Spleen (tissue), 11 donors: ENCODE results near the gene ZNF121. TPM values are rescaled to one million over a fixed set of nuclear protein-coding genes. Genes with fewer than 3 reads are reported as not detected.
A peak's percentile ranks its signal among the peaks of the same experiment; 100 is the strongest.
"Not testable (repeated sequence)": the region's sequence is repeated elsewhere in the genome, so short reads cannot be mapped to it uniquely, and the experiment has no call there.

ENCODE experiments used
- DNase-seq: peaks from one replicate; pipeline ENCODE4 v3.0.0-alpha.2; 2020
- H3K27ac ChIP-seq, 8 donors: fragments of 200-600 bp; sonication (generic) in 7 of 8; 1 replicate in 4 of 8; 2 replicates in 4 of 8; pipeline versions ENCODE4 v1.5.0 to v1.8.0; 2016 to 2021; ENCODE audit warnings: inconsistent platforms in 4 of 8, mild to moderate bottlenecking in 4 of 8, moderate library complexity in 1 of 8
- H3K27me3 ChIP-seq, 7 donors: fragments of 200-600 bp; sonication (generic) in 6 of 7; replicated peaks in 1 of 7; 1 replicate in 4 of 7; 2 replicates in 3 of 7; pipeline versions ENCODE4 v1.5.0 to v1.8.0; 2016 to 2021; ENCODE audit warnings: inconsistent platforms in 3 of 7, mild to moderate bottlenecking in 1 of 7
- H3K36me3 ChIP-seq, 6 donors: fragments of 200-600 bp; sonication (generic) in 5 of 6; 1 replicate in 4 of 6; 2 replicates in 2 of 6; pipeline versions ENCODE4 v1.5.0 to v1.8.0; 2016 to 2021; ENCODE audit warnings: inconsistent platforms in 2 of 6
- H3K4me1 ChIP-seq, 6 donors: fragments of 200-600 bp; sonication (generic) in 5 of 6; 1 replicate in 3 of 6; 2 replicates in 3 of 6; pipeline versions ENCODE4 v1.5.0 to v1.8.0; 2016 to 2021; ENCODE audit warnings: inconsistent platforms in 3 of 6
- H3K4me3 ChIP-seq, 8 donors: fragments of 200-600 bp; sonication (generic) in 7 of 8; 1 replicate in 4 of 8; 2 replicates in 4 of 8; pipeline versions ENCODE4 v1.5.0 to v1.8.0; 2016 to 2021; ENCODE audit warnings: inconsistent platforms in 4 of 8, mild to moderate bottlenecking in 4 of 8, moderate library complexity in 2 of 8
- H3K9me3 ChIP-seq, 8 donors: fragments of 200-600 bp; sonication (generic) in 7 of 8; 1 replicate in 4 of 8; 2 replicates in 4 of 8; pipeline versions ENCODE4 v1.5.0 to v1.8.0; 2016 to 2021; ENCODE audit warnings: inconsistent platforms in 4 of 8
- CTCF ChIP-seq, 11 experiments: fragments of 200-600 bp in 7 of 11; fragments of 450-650 bp in 4 of 11; sonication (generic) in 4 of 11; IDR thresholded peaks in 8 of 11; conservative IDR thresholded peaks in 3 of 11; 1 replicate in 7 of 11; 2 replicates in 4 of 11; pipeline versions ENCODE4 v1.4.0 to v1.8.0; 2016 to 2021; ENCODE audit warnings: antibody characterized with exemption in 11 of 11, inconsistent platforms in 4 of 11, mild to moderate bottlenecking in 1 of 11
- POLR2A ChIP-seq, 3 donors: fragments of 450-650 bp; IDR thresholded peaks; one replicate each; pipeline ENCODE4 v1.5.1; 2017; ENCODE audit warnings: antibody characterized with exemption in 3 of 3, mild to moderate bottlenecking in 1 of 3
- POLR2AphosphoS5 ChIP-seq, 3 donors: sonication (generic); formaldehyde crosslinking; IDR thresholded peaks; one replicate each; pipeline ENCODE4 v1.5.1; 2017; ENCODE audit warnings: antibody characterized with exemption in 3 of 3
- WGBS, 5 donors: extraction: QIAGEN DNeasy Blood & Tissue Kit in 3 of 5; methylation state at CpG; one replicate each; pipeline versions ENCODE4 v1.1.5 to v1.1.7; 2013 to 2018; 5-methylcytosine and 5-hydroxymethylcytosine counted together
- intact Hi-C: fragments of 100-400 bp; cut with DNase I; formaldehyde crosslinking; loops from one replicate; pipeline ENCODE4 v1.15.0; 2023; ENCODE audit warnings: low total_unique reads
- polyA plus RNA-seq, 3 donors: library from polyadenylated mRNA; stranded (reverse); fragments of 200-250 nt; gene quantifications; one replicate each; pipeline ENCODE4 v1.2.1, GENCODE V29; 2013
- total RNA-seq, 7 donors: library from RNA; depleted of rRNA in 3 of 7; stranded (reverse); fragments of >200 nt in 3 of 7; fragmentation: NEBNext Ultra II Directional in 4 of 7; extraction: Animal tissue kit (Norgen Biotek cat#: 25700) in 4 of 7; gene quantifications; one replicate each; pipeline versions ENCODE4 v1.1.0 to v1.2.1, GENCODE V29; 2016 to 2021
- donor health status: healthy with polysubstance abuse.
- donor health status: DM: no; HTN: no; CAD: no; lungs with moderate emphysema.
- donor health status: DM: no; HTN: no; CAD: no.
- donor health status: Bipolar disorder and iron deficiency.
- donor health status: healthy.
- donor health status: DM: no; HTN: no; CAD: no.
- donor health status: DM: yes; HTN: yes; CAD: no.

Gene ZNF121
- total and polyA plus RNA-seq, 10 donors = 5.5 to 44.8 (median 32.6) TPM

GRCh38 chr19:9610484-9611113 lies 26.3 kb upstream of the ZNF121 start:
- TF ChIP-seq CTCF (IDR thresholded peaks at IDR 0.05 in 8 of 11, conservative IDR thresholded peaks at IDR 0.05 in 3 of 11) = no peak
- TF ChIP-seq POLR2AphosphoS5 (IDR thresholded peaks at IDR 0.05) = no peak
- no peak for TF ChIP-seq POLR2A (IDR thresholded peaks at IDR 0.05)
- no peak for DNase-seq
- intact Hi-C loops = no loop called here
- no peaks in the 10 kb centered on the region for H3K27me3 ChIP-seq
- H3K36me3 ChIP-seq = peaks cover 37 to 85% (median 70%) of the 10 kb centered on the region in 6 donors
- H3K4me1 ChIP-seq = no peaks in the 10 kb centered on the region
- 94 to 100% (median 97%) methylated on average over 2 of the region's 2 CpGs for WGBS, 5 donors
- H3K4me3 ChIP-seq = peak overlapping the region in 1 of 8 donors; percentile 8
- no peak overlapping the region for H3K27ac ChIP-seq
- peaks cover 30 to 98% (median 87%) of the 10 kb centered on the region in 8 donors for H3K9me3 ChIP-seq

GRCh38 chr19:9608912-9609311 lies 24.6 kb upstream of the ZNF121 start:
- TF ChIP-seq CTCF (IDR thresholded peaks at IDR 0.05 in 8 of 11, conservative IDR thresholded peaks at IDR 0.05 in 3 of 11) (no peak), POLR2AphosphoS5 (IDR thresholded peaks at IDR 0.05) (no peak), POLR2A (IDR thresholded peaks at IDR 0.05) (no peak)
- Histone ChIP-seq H3K36me3 (peaks cover 35 to 68% (median 53%) of the 10 kb centered on the region in 6 donors), H3K27me3 (no peaks in the 10 kb centered on the region), H3K4me1 (no peaks in the 10 kb centered on the region), H3K4me3 (no peak overlapping the region), H3K9me3 (peaks cover 30 to 100% (median 98%) of the 10 kb centered on the region in 8 donors), H3K27ac (no peak overlapping the region)
- intact Hi-C loops = no loop called here
- no peak for DNase-seq
- 89 to 99% (median 94%) methylated on average over 5 of the region's 5 CpGs for WGBS, 5 donors

- DNase-seq = no peak
- no peaks in the 10 kb centered on the region for H3K36me3 ChIP-seq
- no peaks in the 10 kb centered on the region for H3K4me1 ChIP-seq
- peaks cover 0 to 46% (median 31%) of the 10 kb centered on the region in 8 donors for H3K9me3 ChIP-seq
- intact Hi-C loops = no loop called here
- no peak overlapping the region for H3K27ac ChIP-seq
- 70 to 88% (median 80%) methylated on average over 3 of the region's 3 CpGs for WGBS, 5 donors
- H3K27me3 ChIP-seq = peaks cover 0 to 9% (median 0%) of the 10 kb centered on the region in 7 donors
- no peak overlapping the region for H3K4me3 ChIP-seq
- no peak for TF ChIP-seq CTCF (IDR thresholded peaks at IDR 0.05 in 8 of 11, conservative IDR thresholded peaks at IDR 0.05 in 3 of 11)
- no peak for TF ChIP-seq POLR2A (IDR thresholded peaks at IDR 0.05)
- TF ChIP-seq POLR2AphosphoS5 (IDR thresholded peaks at IDR 0.05) = no peak
Observed at GRCh38 chr19:9597027-9597426, 12.7 kb upstream of the ZNF121 start.

- intact Hi-C loops = loop anchor here (10.0 kb wide), 1 partner anchor 272 kb away; no protein-coding TSS in a partner anchor
- 11 to 16% (median 15%) methylated on average over 7 of the region's 7 CpGs for WGBS, 5 donors
- Histone ChIP-seq H3K4me3 (no peak overlapping the region), H3K27ac (no peak overlapping the region), H3K36me3 (peaks cover 0 to 8% (median 2%) of the 10 kb centered on the region in 6 donors), H3K4me1 (peaks cover 14 to 37% (median 23%) of the 10 kb centered on the region in 6 donors), H3K27me3 (peaks cover 0 to 25% (median 0%) of the 10 kb centered on the region in 7 donors), H3K9me3 (peaks cover 0 to 7% (median 0%) of the 10 kb centered on the region in 8 donors)
- peak; percentile 36 to 71 (median 62) for TF ChIP-seq CTCF (IDR thresholded peaks at IDR 0.05 in 8 of 11, conservative IDR thresholded peaks at IDR 0.05 in 3 of 11)
- no peak for TF ChIP-seq POLR2A (IDR thresholded peaks at IDR 0.05)
- TF ChIP-seq POLR2AphosphoS5 (IDR thresholded peaks at IDR 0.05) = no peak
- DNase-seq = peak; percentile 78
Observed at GRCh38 chr19:9586764-9587163, 2.5 kb upstream of the ZNF121 start.

- Histone ChIP-seq H3K4me3 (peak overlapping the region in 1 of 8 donors; percentile 19), H3K36me3 (peaks cover 0 to 50% (median 17%) of the 10 kb centered on the region in 6 donors), H3K4me1 (peaks cover 19 to 53% (median 28%) of the 10 kb centered on the region in 6 donors), H3K9me3 (peaks cover 12 to 52% (median 40%) of the 10 kb centered on the region in 8 donors)
- not testable (repeated sequence) for DNase-seq, H3K27me3 ChIP-seq, H3K27ac ChIP-seq
- WGBS, 5 donors = 89 to 96% (median 94%) methylated on average over 13 of the region's 13 CpGs
- intact Hi-C loops = loop anchor here (10.0 kb wide), 1 partner anchor 267 kb away; no protein-coding TSS in a partner anchor
Observed at GRCh38 chr19:9582081-9582725, 2.1 kb downstream of the ZNF121 start.
